ENCODE data around the gene PFDN2.

PFDN2 gene

GRCh38 chr1:161051219-161051618 lies 66.6 kb downstream of the PFDN2 start:
- DNase-seq (ENCODE audit: low read depth): no peak

All from stromal cell of bone marrow (primary cell).